Measurements from ENCODE around the gene HMCN1.

Gene HMCN1

DNA sequence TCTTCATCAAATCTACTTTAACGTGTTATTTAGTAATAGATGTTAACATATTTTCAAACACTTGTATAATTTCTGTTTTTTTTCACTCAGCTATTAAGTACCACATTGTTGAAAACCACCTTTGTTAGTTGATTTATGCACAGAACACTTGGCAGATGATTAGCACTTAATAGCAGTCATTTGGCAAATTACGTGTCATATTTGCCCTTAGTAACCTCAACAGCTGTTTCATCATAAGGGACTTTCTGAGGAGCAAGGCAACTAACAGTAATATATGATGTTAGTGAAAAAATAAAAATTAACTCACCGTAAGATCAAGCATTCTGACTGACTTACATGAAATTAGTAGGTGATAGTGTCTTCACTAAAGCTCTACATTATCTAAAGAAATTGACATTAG, 186.4 kb downstream of the HMCN1 start:
- no peak for DNase-seq (ENCODE audit: low read depth in 1 of 2, low spot score in 1 of 2)
- TF ChIP-seq JUND (IDR thresholded peaks at IDR 0.05; ENCODE audit: low read depth), result no peak
- in situ Hi-C loops (cut with HindIII; ENCODE audit: low pct_unique_long_range_greater_than_20kb, low sequenced_read_pairs), result no loop called here

DNA sequence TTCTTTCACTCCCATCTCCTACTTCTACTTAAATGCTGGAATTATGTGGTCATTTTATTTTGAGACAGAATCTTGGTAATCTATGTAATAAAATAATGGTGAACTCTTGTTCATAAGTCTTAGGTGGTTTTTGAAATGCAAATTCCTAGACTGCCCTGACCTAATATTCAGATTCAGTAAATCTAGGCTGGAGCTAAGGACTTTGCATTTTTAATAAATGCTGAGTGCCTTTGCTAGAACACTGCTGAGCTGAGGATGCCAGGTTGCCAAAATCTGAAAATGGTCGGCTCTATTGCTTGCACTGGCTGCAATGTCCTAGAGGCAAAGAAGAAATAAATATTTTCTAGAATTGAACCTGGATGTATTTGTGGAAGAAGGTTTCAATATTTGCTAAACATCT, 187.4 kb downstream of the HMCN1 start:
- no peak for TF ChIP-seq JUND (IDR thresholded peaks at IDR 0.05; ENCODE audit: low read depth)
- DNase-seq (ENCODE audit: low read depth in 1 of 2, low spot score in 1 of 2), result no peak
- in situ Hi-C loops (cut with HindIII; ENCODE audit: low pct_unique_long_range_greater_than_20kb, low sequenced_read_pairs), result no loop called here

DNA sequence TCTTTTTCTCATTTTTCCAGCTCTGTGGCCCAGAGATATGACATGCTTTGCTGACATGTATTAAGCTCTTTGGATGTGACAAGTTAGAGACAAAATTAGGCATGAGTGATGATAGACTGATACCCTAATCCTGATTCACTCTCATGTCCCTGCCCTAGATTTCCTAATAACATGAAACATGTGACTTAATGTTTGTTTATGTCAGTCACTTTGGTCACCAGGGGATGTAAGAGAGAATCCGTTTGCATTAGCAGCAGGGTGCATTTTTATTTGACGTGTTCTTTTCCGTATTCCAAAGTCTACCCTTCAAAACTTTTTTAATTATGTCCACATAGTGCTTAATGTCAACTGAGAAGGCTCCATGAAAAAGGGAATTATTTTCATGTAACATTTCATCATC, 192.4 kb downstream of the HMCN1 start:
- peak in 1 of 2 experiments; percentile 19 for DNase-seq (ENCODE audit: low read depth in 1 of 2, low spot score in 1 of 2)
- in situ Hi-C loops (cut with HindIII; ENCODE audit: low pct_unique_long_range_greater_than_20kb, low sequenced_read_pairs), result no loop called here
- no peak for TF ChIP-seq JUND (IDR thresholded peaks at IDR 0.05; ENCODE audit: low read depth)

DNA sequence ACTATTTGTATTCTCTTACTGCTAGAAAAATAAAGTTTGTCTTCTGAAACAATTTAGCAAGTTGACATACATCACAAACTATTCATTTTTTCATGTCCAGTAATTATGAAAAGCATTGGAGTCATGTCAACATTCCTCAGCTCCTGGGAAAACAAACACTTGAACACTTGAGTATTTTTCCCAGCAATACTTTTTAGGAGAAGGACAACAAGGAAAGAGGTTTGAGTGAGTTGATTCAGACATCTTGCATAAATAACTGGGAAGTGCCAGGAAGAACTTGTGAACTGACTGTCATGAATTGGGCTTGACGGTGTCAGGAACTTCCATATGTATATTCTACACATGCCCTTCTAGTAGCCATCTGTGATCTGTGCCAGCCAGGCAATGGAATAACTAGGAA, 195.6 kb downstream of the HMCN1 start:
- TF ChIP-seq JUND (IDR thresholded peaks at IDR 0.05; ENCODE audit: low read depth), result no peak
- DNase-seq (ENCODE audit: low read depth in 1 of 2, low spot score in 1 of 2), result peak in 1 of 2 experiments; percentile 57
- in situ Hi-C loops (cut with HindIII; ENCODE audit: low pct_unique_long_range_greater_than_20kb, low sequenced_read_pairs), result no loop called here

DNA sequence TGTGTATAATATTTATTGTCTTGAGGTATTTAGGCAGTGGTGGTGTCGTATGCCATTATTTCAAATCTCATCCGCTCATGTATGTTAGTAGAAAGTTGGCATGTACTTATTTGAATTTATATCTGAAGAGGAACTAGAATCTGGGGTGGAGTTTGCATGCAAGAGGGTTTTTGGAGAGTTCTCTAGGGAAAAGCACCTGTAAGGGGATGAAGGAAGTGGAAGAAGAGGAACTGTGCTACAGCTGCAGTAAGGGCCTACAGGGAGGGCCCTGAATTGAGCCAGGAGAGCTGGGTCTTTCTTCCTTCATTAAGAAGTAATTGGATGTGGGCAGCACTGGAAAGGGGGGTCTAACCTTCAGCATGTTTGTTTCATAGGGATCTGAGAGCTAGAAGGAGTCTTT, 197.2 kb downstream of the HMCN1 start:
- no peak for TF ChIP-seq JUND (IDR thresholded peaks at IDR 0.05; ENCODE audit: low read depth)
- in situ Hi-C loops (cut with HindIII; ENCODE audit: low pct_unique_long_range_greater_than_20kb, low sequenced_read_pairs), result no loop called here
- no peak for DNase-seq (ENCODE audit: low read depth in 1 of 2, low spot score in 1 of 2)

DNA sequence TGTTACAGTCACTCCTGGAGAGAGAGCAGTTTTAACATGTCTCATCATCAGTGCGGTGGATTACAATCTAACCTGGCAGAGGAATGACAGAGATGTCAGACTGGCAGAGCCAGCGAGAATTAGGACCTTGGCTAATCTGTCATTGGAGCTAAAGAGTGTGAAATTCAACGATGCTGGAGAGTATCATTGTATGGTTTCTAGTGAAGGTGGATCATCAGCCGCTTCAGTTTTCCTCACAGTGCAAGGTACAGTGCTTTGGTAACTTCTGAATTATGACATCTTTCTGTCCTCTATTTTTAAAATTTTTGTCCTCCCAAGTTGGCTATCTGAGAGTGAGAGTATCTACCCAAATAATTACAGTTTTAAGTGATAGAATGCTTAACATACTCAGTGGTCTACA, 199.4 kb downstream of the HMCN1 start:
- in situ Hi-C loops (cut with HindIII; ENCODE audit: low pct_unique_long_range_greater_than_20kb, low sequenced_read_pairs), result no loop called here
- peak in 1 of 2 experiments; percentile 22 for DNase-seq (ENCODE audit: low read depth in 1 of 2, low spot score in 1 of 2)
- no peak for TF ChIP-seq JUND (IDR thresholded peaks at IDR 0.05; ENCODE audit: low read depth)

DNA sequence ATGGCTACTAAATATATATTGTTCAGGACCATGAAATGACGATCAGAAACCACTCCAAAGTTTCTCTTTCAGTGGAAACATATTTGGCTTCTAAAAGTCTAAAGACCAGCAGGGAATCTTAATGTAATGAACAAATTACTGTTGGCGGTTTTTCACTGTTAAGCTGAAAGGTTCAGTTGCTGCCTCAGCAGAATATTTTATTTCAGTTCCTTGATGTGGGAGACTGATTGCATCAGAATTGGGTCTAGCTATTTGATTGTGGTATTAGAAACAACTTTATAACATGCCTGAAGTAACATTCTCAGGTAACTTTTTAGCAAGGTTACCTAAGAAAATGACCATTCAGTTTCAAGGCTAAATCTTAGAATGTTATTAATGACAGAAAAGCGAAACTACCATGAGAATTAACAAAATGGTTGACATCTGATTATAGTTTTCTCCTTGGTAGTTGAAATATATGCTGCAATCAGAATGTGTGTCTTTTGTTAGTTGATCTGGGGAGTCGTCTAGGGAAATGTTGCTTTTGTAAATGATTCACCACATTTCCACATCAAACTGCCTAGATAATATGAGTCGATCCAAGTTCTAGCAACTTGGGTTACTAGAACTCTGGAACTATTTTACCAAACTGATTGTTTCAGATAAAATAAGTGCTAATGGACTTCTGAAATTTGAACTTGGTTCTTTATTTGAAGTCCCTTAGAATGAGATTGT, 200.4 kb downstream of the HMCN1 start:
- TF ChIP-seq JUND (IDR thresholded peaks at IDR 0.05; ENCODE audit: low read depth), result no peak
- no peak for DNase-seq (ENCODE audit: low read depth in 1 of 2, low spot score in 1 of 2)
- in situ Hi-C loops (cut with HindIII; ENCODE audit: low pct_unique_long_range_greater_than_20kb, low sequenced_read_pairs), result no loop called here

DNA sequence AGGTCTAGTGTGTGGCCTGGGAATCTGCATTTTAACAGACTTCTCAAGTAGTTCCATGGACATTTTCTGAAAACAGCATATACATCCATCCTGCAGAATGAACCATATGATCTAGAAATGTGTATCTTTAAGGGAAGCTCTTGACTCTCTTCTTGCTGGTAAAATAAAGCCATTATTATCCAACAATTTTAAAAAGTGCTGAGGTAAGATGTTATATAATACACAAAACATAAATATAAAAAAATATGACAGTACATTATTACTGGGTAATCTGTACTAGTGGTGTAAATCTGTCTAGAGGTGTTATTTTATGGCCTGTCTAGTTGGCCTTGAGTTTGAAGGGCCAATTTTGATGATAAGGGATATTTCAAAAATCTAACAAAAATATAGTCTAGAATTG, 201.2 kb downstream of the HMCN1 start:
- in situ Hi-C loops (cut with HindIII; ENCODE audit: low pct_unique_long_range_greater_than_20kb, low sequenced_read_pairs), result no loop called here
- no peak for TF ChIP-seq JUND (IDR thresholded peaks at IDR 0.05; ENCODE audit: low read depth)
- DNase-seq (ENCODE audit: low read depth in 1 of 2, low spot score in 1 of 2), result no peak

DNA sequence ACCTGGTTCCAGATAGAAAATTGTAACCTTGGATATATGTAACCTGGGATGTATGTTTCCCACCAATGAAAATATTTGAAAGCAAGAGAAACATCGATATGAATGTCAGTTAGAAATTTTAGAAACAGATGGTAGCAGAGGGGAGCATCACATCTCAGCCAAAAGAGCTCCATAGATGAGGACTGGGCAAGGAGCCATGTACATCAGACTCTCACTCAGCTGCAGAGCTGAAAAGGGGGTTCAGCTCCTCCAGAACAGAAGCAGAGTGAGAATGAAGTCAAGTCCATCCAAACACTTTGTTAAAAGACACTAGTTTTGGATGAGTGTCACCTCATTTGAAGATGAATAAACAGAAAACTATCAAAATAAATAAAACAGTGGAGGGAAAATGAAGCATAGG, 202.4 kb downstream of the HMCN1 start:
- TF ChIP-seq JUND (IDR thresholded peaks at IDR 0.05; ENCODE audit: low read depth), result no peak
- in situ Hi-C loops (cut with HindIII; ENCODE audit: low pct_unique_long_range_greater_than_20kb, low sequenced_read_pairs), result no loop called here
- DNase-seq (ENCODE audit: low read depth in 1 of 2, low spot score in 1 of 2), result no peak

DNA sequence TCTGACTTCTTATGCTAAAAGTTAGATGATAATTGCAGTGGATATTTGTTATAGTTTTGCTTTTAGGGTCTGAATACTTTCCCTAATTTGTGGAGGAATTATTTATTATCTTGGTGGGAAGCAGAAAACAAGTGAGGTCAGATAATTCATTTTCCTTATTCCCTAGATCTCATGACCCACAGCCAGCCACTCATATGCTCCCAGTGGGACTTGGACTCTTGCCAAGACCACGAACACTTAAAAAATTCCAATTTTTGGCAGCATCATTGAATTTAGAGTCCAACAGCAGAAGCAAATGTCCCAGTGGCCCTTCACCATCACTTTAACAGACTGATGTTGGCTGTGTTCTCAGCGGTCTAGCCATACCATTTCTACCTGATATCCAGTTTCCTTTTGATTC, 204.2 kb downstream of the HMCN1 start:
- no peak for TF ChIP-seq JUND (IDR thresholded peaks at IDR 0.05; ENCODE audit: low read depth)
- in situ Hi-C loops (cut with HindIII; ENCODE audit: low pct_unique_long_range_greater_than_20kb, low sequenced_read_pairs), result no loop called here
- no peak for DNase-seq (ENCODE audit: low read depth in 1 of 2, low spot score in 1 of 2)

DNA sequence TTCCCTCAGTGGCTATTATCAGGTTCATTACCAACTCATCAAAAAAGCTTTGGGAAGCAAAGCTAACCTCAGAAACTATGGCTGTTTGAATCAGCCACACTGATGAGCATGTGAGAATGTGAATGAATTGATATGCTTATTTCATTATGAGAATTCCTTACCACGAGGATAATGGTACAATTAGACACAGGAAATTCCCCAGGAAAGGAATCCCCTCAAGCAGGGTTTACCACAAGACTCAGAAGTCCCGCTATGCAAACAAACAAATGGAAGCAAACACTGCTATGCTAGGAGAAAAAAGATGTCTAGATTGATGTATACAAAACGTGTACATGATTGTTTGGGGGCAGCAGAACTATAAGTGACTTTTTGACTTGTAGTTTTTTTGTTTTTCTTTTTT, 205.0 kb downstream of the HMCN1 start:
- in situ Hi-C loops (cut with HindIII; ENCODE audit: low pct_unique_long_range_greater_than_20kb, low sequenced_read_pairs), result no loop called here
- TF ChIP-seq JUND (IDR thresholded peaks at IDR 0.05; ENCODE audit: low read depth), result no peak

DNA sequence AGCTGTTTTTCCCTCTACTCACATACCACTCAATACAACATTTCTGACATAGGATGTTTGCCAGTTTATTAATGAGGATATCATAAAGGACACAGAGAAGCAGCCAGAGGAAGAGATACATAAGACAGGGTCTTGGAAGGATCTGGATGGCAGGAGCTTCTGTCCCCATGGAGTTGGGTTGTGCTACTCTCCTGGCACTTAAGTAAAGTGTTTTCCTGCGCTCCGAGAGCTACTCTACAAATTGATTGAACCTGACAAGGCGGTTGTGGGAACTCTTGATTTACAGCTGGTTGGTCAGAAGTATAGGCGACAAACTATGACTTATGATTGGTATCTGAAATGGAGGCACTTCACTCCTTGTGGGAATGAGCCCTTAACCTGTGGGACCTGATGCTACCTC, 208.8 kb downstream of the HMCN1 start:
- in situ Hi-C loops (cut with HindIII; ENCODE audit: low pct_unique_long_range_greater_than_20kb, low sequenced_read_pairs), result no loop called here
- DNase-seq (ENCODE audit: low read depth in 1 of 2, low spot score in 1 of 2), result no peak
- TF ChIP-seq JUND (IDR thresholded peaks at IDR 0.05; ENCODE audit: low read depth), result no peak

More for the DNA sequence above, 205.0 kb downstream of the HMCN1 start:
- DNase-seq (ENCODE audit: low read depth in 1 of 2, low spot score in 1 of 2), result no peak

DNA sequence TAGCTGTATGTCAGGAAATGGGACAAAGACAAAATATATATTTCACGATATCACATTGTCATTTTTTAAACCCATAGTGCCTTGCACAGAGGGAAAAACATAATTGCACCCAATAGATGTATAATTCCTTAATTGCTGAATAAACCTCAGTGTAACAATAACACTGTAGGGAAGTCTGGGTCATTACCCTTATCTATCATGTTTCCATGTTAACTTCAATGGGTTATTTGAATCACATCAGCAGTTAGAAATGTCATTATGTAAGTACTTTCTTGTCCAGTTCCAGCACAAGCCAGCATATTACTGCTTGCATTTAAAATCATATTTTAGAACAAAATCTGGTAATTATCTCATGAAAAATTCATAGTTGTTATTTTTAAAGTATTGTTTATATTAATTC, 222.7 kb downstream of the HMCN1 start:
- no peak for TF ChIP-seq JUND (IDR thresholded peaks at IDR 0.05; ENCODE audit: low read depth)
- DNase-seq (ENCODE audit: low read depth in 1 of 2, low spot score in 1 of 2), result no peak
- in situ Hi-C loops (cut with HindIII; ENCODE audit: low pct_unique_long_range_greater_than_20kb, low sequenced_read_pairs), result no loop called here

Measured in T47D (cell line).